H1 (cell line): ENCODE results near the gene SCRN3. TPM values are rescaled to one million over a fixed set of nuclear protein-coding genes. Genes with fewer than 3 reads are reported as not detected.

Experiments used
- CTCF ChIA-PET: fragments of 300-600 bp; sonication (Branson Sonifier 250); formaldehyde crosslinking; loops from one replicate; lab custom pipeline; 2021; ENCODE audit not compliant: partially characterized antibody; lab: Charles Lee
- POLR2A ChIA-PET: fragments of 300-600 bp; sonication (Branson Sonifier 250); formaldehyde crosslinking; loops from one replicate; lab custom pipeline; 2021; ENCODE audit warnings: inconsistent platforms; ENCODE audit not compliant: partially characterized antibody; lab: Charles Lee
- DNase-seq, 2 experiments: peaks; one replicate each; pipeline versions ENCODE4 v3.0.0 to v3.0.0-alpha.2; 2010 to 2022; ENCODE audit warnings: low spot score in 2 of 2, low read depth in 1 of 2, mixed read lengths in 1 of 2
- FAIRE-seq: peaks from 2 replicates; lab custom pipeline; 2011; peaks lifted over from hg19 to GRCh38; lab: Jason Lieb, UNC
- H2AFZ ChIP-seq: 2 replicates; pipeline ENCODE4 v1.8.1; 2012; ENCODE audit warnings: low read length, inconsistent platforms
- H2AK5ac ChIP-seq: 2 replicates; pipeline ENCODE4 v1.6.1; 2013; ENCODE audit warnings: low read depth, low read length
- H2BK120ac ChIP-seq: replicated peaks from 2 replicates; pipeline ENCODE3; 2013; ENCODE audit warnings: low read depth, low read length, inconsistent platforms
- H2BK12ac ChIP-seq: 2 replicates; pipeline ENCODE4 v1.6.1; 2013; ENCODE audit warnings: low read depth, low read length
- H2BK15ac ChIP-seq: 2 replicates; pipeline ENCODE4 v1.6.1; 2013; ENCODE audit warnings: low read length
- H2BK20ac ChIP-seq: 2 replicates; pipeline ENCODE4 v1.6.1; 2013; ENCODE audit warnings: low read length
- H2BK5ac ChIP-seq: 2 replicates; pipeline ENCODE4 v1.6.1; 2013; ENCODE audit warnings: low read depth, low read length
- H3K14ac ChIP-seq: 2 replicates; pipeline ENCODE4 v1.6.1; 2013; ENCODE audit warnings: inconsistent platforms; ENCODE audit not compliant: insufficient read length
- H3K18ac ChIP-seq: 2 replicates; pipeline ENCODE4 v1.6.1; 2013; ENCODE audit warnings: low read length; ENCODE audit errors: extremely low read depth
- H3K23ac ChIP-seq: 2 replicates; pipeline ENCODE4 v1.6.1; 2013; ENCODE audit warnings: inconsistent platforms; ENCODE audit not compliant: insufficient read length
- H3K23me2 ChIP-seq: 2 replicates; pipeline ENCODE4 v1.6.1; 2013; ENCODE audit warnings: low read depth, low read length
- H3K27ac ChIP-seq: 2 replicates; pipeline ENCODE4 v1.6.1; 2011; ENCODE audit warnings: low read depth, low read length, inconsistent platforms
- H3K27me3 ChIP-seq, 4 experiments: replicated peaks in 1 of 4; 1 replicate in 1 of 4; 2 replicates in 3 of 4; pipeline versions ENCODE4 v1.6.1 to v1.8.1; 2011 to 2013; ENCODE audit warnings: low read length in 3 of 4, mild to moderate bottlenecking in 3 of 4, inconsistent platforms in 2 of 4, mixed read lengths in 2 of 4, moderate library complexity in 1 of 4; ENCODE audit not compliant: control insufficient read depth in 3 of 4, insufficient read depth in 3 of 4; ENCODE audit errors: extremely low read depth in 1 of 4
- H3K36me3 ChIP-seq, 4 experiments: 2 replicates each; pipeline versions ENCODE4 v1.6.1 to v1.8.1; 2011 to 2013; ENCODE audit warnings: mild to moderate bottlenecking in 4 of 4, low read length in 3 of 4, moderate library complexity in 2 of 4, control low read depth in 1 of 4, inconsistent platforms in 1 of 4; ENCODE audit not compliant: insufficient read depth in 4 of 4, control insufficient read depth in 2 of 4
- H3K4ac ChIP-seq: replicated peaks from 2 replicates; pipeline ENCODE3; 2013; ENCODE audit warnings: low read length, low read depth, mixed read lengths, inconsistent platforms; ENCODE audit not compliant: insufficient read length
- H3K4me1 ChIP-seq, 4 experiments: replicated peaks in 1 of 4; 1 replicate in 1 of 4; 2 replicates in 3 of 4; pipeline versions ENCODE4 v1.6.1 to v1.8.1; 2011 to 2013; ENCODE audit warnings: low read length in 3 of 4, inconsistent platforms in 2 of 4, mixed read lengths in 1 of 4; ENCODE audit not compliant: insufficient read depth in 4 of 4, control insufficient read depth in 3 of 4
- H3K4me2 ChIP-seq, 2 experiments: 2 replicates each; pipeline versions ENCODE4 v1.6.1 to v1.8.1; 2011 to 2013; ENCODE audit warnings: low read depth in 2 of 2, low read length in 2 of 2, control low read depth in 1 of 2, inconsistent platforms in 1 of 2, mild to moderate bottlenecking in 1 of 2; ENCODE audit not compliant: insufficient read depth in 1 of 2
- H3K4me3 ChIP-seq, 4 experiments: fragments of 200-600, 300-600 bp in 1 of 4; sonication (generic), shearing (Covaris generic), sonication (Bioruptor Twin) in 1 of 4; 2 replicates each; pipeline versions ENCODE4 v1.5.1 to v1.8.1; 2011 to 2016; ENCODE audit warnings: low read length in 4 of 4, low read depth in 3 of 4, control low read depth in 2 of 4, inconsistent platforms in 2 of 4, mild to moderate bottlenecking in 2 of 4, mixed read lengths in 1 of 4, moderate library complexity in 1 of 4; ENCODE audit not compliant: insufficient read depth in 2 of 4; ENCODE audit errors: extremely low read depth in 1 of 4
- H3K56ac ChIP-seq: replicated peaks from 2 replicates; pipeline ENCODE3; 2013; ENCODE audit warnings: low read depth, mild to moderate bottlenecking, mixed read lengths, low read length, inconsistent platforms; ENCODE audit not compliant: insufficient read length
- H3K79me1 ChIP-seq: 2 replicates; pipeline ENCODE4 v1.6.1; 2013; ENCODE audit warnings: low read depth, low read length, control low read depth
- H3K79me2 ChIP-seq, 2 experiments: 2 replicates each; pipeline versions ENCODE4 v1.6.1 to v1.8.1; 2012 to 2013; ENCODE audit warnings: low read length in 2 of 2, mild to moderate bottlenecking in 2 of 2, inconsistent platforms in 1 of 2; ENCODE audit not compliant: insufficient read depth in 2 of 2, control insufficient read depth in 1 of 2
- H3K9ac ChIP-seq, 4 experiments: replicated peaks in 1 of 4; 1 replicate in 1 of 4; 2 replicates in 3 of 4; pipeline versions ENCODE4 v1.6.1 to v1.8.1; 2011 to 2013; ENCODE audit warnings: low read depth in 3 of 4, low read length in 3 of 4, control low read depth in 2 of 4, mild to moderate bottlenecking in 2 of 4, moderate library complexity in 2 of 4, inconsistent platforms in 1 of 4; ENCODE audit errors: extremely low read depth in 1 of 4
- H3K9me3 ChIP-seq, 2 experiments: 2 replicates each; pipeline versions ENCODE4 v1.6.1 to v1.8.1; 2012 to 2013; ENCODE audit warnings: mild to moderate bottlenecking in 2 of 2, moderate library complexity in 2 of 2, control low read depth in 1 of 2, inconsistent platforms in 1 of 2, low read depth in 1 of 2, low read length in 1 of 2, mixed read lengths in 1 of 2; ENCODE audit not compliant: insufficient read depth in 2 of 2
- H4K20me1 ChIP-seq, 2 experiments: replicated peaks in 1 of 2; 2 replicates each; pipeline versions ENCODE3 to v1.8.1; 2011 to 2013; ENCODE audit warnings: inconsistent platforms in 2 of 2, low read length in 2 of 2, mild to moderate bottlenecking in 1 of 2; ENCODE audit not compliant: insufficient read depth in 2 of 2, control insufficient read depth in 1 of 2
- H4K5ac ChIP-seq: 2 replicates; pipeline ENCODE4 v1.6.1; 2013; ENCODE audit warnings: low read length, low read depth, mixed read lengths, inconsistent platforms; ENCODE audit not compliant: insufficient read length
- H4K8ac ChIP-seq: 2 replicates; pipeline ENCODE4 v1.8.0; 2013; ENCODE audit warnings: mild to moderate bottlenecking, moderate library complexity, low read length, inconsistent platforms; ENCODE audit not compliant: insufficient read depth; ENCODE audit errors: extremely low read depth
- H4K91ac ChIP-seq: replicated peaks from 2 replicates; pipeline ENCODE3; 2013; ENCODE audit warnings: low read length, mixed read lengths, inconsistent platforms; ENCODE audit not compliant: insufficient read length
- KDM1A ChIP-seq: fragments of 200-600, 300-600 bp; sonication (generic); IDR thresholded peaks from 2 replicates; pipeline ENCODE4 v1.7.1; 2016; ENCODE audit warnings: mild to moderate bottlenecking, low read length, borderline replicate concordance
- SAP30 ChIP-seq: fragments of 300-600 bp; sonication (generic); IDR thresholded peaks from 2 replicates; pipeline ENCODE4 v1.7.1; 2012; ENCODE audit warnings: low read length, moderate library complexity, mild to moderate bottlenecking, inconsistent platforms; ENCODE audit not compliant: insufficient read depth, insufficient replicate concordance
- SIX5 ChIP-seq: IDR thresholded peaks from 2 replicates; pipeline ENCODE4 v1.6.1; 2011; ENCODE audit warnings: mild to moderate bottlenecking, low read depth, low read length
- WGBS, 2 experiments: shearing (Covaris generic) in 1 of 2; methylation state at CpG; one replicate each; pipeline versions ENCODE4 v1.1.6 to v1.1.7; 2013 to 2015; ENCODE audit warnings: low lambda C conversion rate in 2 of 2, mixed read lengths in 2 of 2, inconsistent platforms in 1 of 2, low coverage in 1 of 2, missing lambda C conversion rate in 1 of 2; ENCODE audit not compliant: insufficient replicate concordance in 2 of 2, insufficient coverage in 1 of 2, insufficient read length in 1 of 2; ENCODE audit errors: extremely low coverage in 1 of 2, missing lambda C conversion rate in 1 of 2; 5-methylcytosine and 5-hydroxymethylcytosine counted together
- polyA plus RNA-seq, 7 experiments: library from polyadenylated mRNA; depleted of rRNA in 3 of 7; stranded (reverse) in 5 of 7; unstranded in 2 of 7; fragments of >200 nt in 5 of 7; fragments of 200-250 nt in 2 of 7; gene quantifications; 1 replicate in 5 of 7; 2 replicates in 1 of 7; 4 replicates in 1 of 7; pipeline versions ENCODE4 v1.2.1 to v1.2.3, GENCODE V29; 2011 to 2013; ENCODE audit warnings: missing spikeins in 2 of 7, mixed read lengths in 2 of 7
- total RNA-seq: library from RNA; stranded (reverse); fragmentation: NEBNext Ultra II Directional; extraction: Animal tissue kit (Norgen Biotek cat#: 25700); gene quantifications from 2 replicates; pipeline ENCODE4 v1.2.1, GENCODE V29; 2021

The SCRN3 gene
- total and polyA plus RNA-seq, 2 of the 8 experiments (the other 6 are each of a cell fraction or from before 2014, with no cell fraction given), result 7.4 to 7.8 TPM

- H3K4me2 ChIP-seq, result no peak overlapping the region
- H2BK120ac ChIP-seq, result no peak overlapping the region
- no peak overlapping the region for H2BK15ac ChIP-seq
- H3K56ac ChIP-seq, result no peak overlapping the region
- H3K9ac ChIP-seq, result no peak overlapping the region
- H3K79me1 ChIP-seq, result no peaks in the 10 kb centered on the region
- H3K23me2 ChIP-seq, result no peaks in the 10 kb centered on the region
- 91% methylated on average over 1 of the region's 1 CpG; no CpG with 5 or more reads in 1 of the 2 experiments for WGBS, 2 experiments
- no peaks in the 10 kb centered on the region for H3K27me3 ChIP-seq
- H3K27ac ChIP-seq, result no peak overlapping the region
- H3K23ac ChIP-seq, result no peak overlapping the region
- no peak for FAIRE-seq
- H3K4ac ChIP-seq, result no peak overlapping the region
- no peak overlapping the region for H3K18ac ChIP-seq
- H2AFZ ChIP-seq, result no peak overlapping the region
- peaks cover 0 to 5% of the 10 kb centered on the region in 2 experiments; a peak in 1 of 4 replicates for H3K9me3 ChIP-seq
- H4K20me1 ChIP-seq, result no peaks in the 10 kb centered on the region
- no peak overlapping the region for H3K14ac ChIP-seq
- TF ChIP-seq KDM1A, result no peak
- no peak for TF ChIP-seq SAP30
- no peak for TF ChIP-seq SIX5
- ChIA-PET POLR2A (interaction anchor here (0.8 kb wide), 1 partner anchor 19 kb away, joined by 3 read pairs; no protein-coding TSS in a partner anchor), CTCF (interaction anchor here (0.9 to 1.4 kb wide), 2 partner anchors 20 to 31 kb away, joined by 3 read pairs; no protein-coding TSS in a partner anchor)
- no peak overlapping the region for H2BK20ac ChIP-seq
- no peak overlapping the region for H4K91ac ChIP-seq
- peaks cover 0 to 10% (median under 1%) of the 10 kb centered on the region in 4 experiments; a peak in 1 of 8 replicates for H3K36me3 ChIP-seq
- no peak overlapping the region for H3K4me3 ChIP-seq
- no peak overlapping the region for H4K5ac ChIP-seq
- no peak overlapping the region for H4K8ac ChIP-seq
- H3K4me1 ChIP-seq, result no peaks in the 10 kb centered on the region
- H3K79me2 ChIP-seq, result no peaks in the 10 kb centered on the region
- H2BK5ac ChIP-seq, result no peak overlapping the region
- no peak overlapping the region for H2AK5ac ChIP-seq
- no peak overlapping the region for H2BK12ac ChIP-seq
- DNase-seq, result no peak
Observed at GRCh38 chr2:174431902-174432301, 36.4 kb downstream of the SCRN3 start.
